Skeletal muscle cell (primary cell): ENCODE results near the gene SRL.

Source experiments
- DNase-seq: peaks from one replicate; pipeline ENCODE4 v3.0.0-alpha.2; 2010; ENCODE audit warnings: low read depth
- H3K4me3 ChIP-seq: 2 replicates; pipeline ENCODE4 v1.5.1; 2011; ENCODE audit warnings: low read depth, mild to moderate bottlenecking, control low read depth, low read length, moderate library complexity

The SRL gene

GRCh38 chr16:4139968-4140367, 101.9 kb downstream of the SRL start:
- no peak for DNase-seq
- H3K4me3 ChIP-seq, result no peak overlapping the region
